Astrocyte (in vitro differentiated cells and primary cell): ENCODE measurements around the gene ADARB2.

Source experiments
- CTCF ChIP-seq: IDR thresholded peaks from 2 replicates; pipeline ENCODE4 v1.5.1; 2011; ENCODE audit warnings: low read depth, mild to moderate bottlenecking, inconsistent platforms, low read length, moderate library complexity; ENCODE audit not compliant: insufficient read depth
- EZH2 ChIP-seq: IDR thresholded peaks from 2 replicates; pipeline ENCODE4 v1.6.1; 2012; ENCODE audit warnings: mild to moderate bottlenecking, low read length, inconsistent platforms; ENCODE audit not compliant: insufficient read depth

- TF ChIP-seq CTCF (no peak), EZH2 (no peak)
Observed at GRCh38 chr10:1398626-1399410, 338.5 kb downstream of the ADARB2 start.
